ENCODE data around the gene PCK2. TPM values are rescaled to one million over a fixed set of nuclear protein-coding genes. Genes with fewer than 3 reads are reported as not detected.

The PCK2 gene
- total and polyA plus RNA-seq, 2 of the 13 experiments (the other 11 are each of a cell fraction or from before 2014, with no cell fraction given), result 129 to 272 TPM

DNA sequence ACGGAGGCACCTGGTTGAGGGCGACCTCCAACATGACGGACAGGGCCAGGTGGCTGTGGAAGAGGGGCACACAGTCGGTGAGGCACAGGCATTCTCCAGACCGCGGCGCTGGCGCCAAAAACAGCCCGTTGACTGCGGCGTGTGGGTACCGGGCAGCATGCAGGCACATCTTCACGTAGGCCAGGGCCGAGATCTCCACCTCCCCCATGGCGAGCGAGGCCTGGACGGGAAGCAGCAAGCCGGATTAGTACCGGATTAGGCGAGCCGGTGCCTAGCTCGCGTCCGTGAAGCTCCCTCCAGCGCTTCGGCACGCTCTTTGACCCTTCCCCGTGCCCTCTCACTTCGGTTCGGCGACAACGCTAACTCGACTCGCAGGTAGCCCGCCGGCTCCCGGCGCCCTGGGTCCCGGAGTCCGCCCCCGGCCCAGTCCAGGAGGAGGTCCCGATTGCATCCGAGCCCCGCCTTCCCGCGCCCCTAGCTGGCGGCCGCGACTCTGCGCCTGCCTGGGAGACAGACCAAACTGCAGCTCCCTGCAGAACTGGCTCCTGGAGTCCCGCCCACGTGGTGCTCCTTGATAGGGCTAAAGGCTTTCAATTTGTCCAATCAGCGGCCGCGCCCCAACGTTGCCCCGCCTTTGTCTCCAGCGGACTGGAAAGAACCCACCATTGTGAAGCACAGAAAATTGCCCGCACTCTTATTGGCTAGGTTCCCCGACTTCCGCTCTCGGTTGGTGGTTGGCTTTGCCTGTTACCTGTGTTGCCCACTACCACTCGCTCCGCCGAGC, 47.2 kb downstream of the PCK2 start, which contains the start of gene EMC9 (continued):
- TF ChIP-seq YY1 (IDR thresholded peaks at IDR 0.05; ENCODE audit: insufficient read depth, insufficient replicate concordance, low read depth, low read length), result peak; percentile 72
- TF ChIP-seq KDM2A (CRISPR knock-in tag; IDR thresholded peaks at IDR 0.05; ENCODE audit: borderline replicate concordance, low read depth), result peak; percentile 96
- TF ChIP-seq SRSF1 (optimal IDR thresholded peaks at IDR 0.05; ENCODE audit: low read depth, low read length), result peak; percentile 75
- no peak for TF ChIP-seq CCDC6 (CRISPR knock-in tag; IDR thresholded peaks at IDR 0.05)
- TF ChIP-seq RORA (CRISPR knock-in tag; IDR thresholded peaks at IDR 0.05), result no peak
- TF ChIP-seq, protein P1, sequence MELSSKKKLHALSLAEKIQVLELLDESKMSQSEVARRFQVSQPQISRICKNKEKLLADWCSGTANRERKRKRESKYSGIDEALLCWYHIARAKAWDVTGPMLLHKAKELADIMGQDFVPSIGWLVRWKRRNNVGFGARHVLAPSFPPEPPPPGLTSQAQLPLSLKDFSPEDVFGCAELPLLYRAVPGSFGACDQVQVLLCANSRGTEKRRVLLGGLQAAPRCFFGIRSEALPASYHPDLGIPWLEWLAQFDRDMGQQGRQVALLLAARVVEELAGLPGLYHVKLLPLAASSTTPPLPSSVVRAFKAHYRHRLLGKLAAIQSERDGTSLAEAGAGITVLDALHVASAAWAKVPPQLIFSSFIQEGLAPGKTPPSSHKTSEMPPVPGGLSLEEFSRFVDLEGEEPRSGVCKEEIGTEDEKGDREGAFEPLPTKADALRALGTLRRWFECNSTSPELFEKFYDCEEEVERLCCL (CRISPR knock-in tag; IDR thresholded peaks at IDR 0.05; ENCODE audit: borderline replicate concordance), result peak; percentile 96; the same call in 1 of the 2 replicates
- TF ChIP-seq CC2D1A (CRISPR knock-in tag; IDR thresholded peaks at IDR 0.05), result peak; percentile 91; the same call in 1 of the 2 replicates
- TF ChIP-seq NR2F2 (IDR thresholded peaks at IDR 0.05; ENCODE audit: borderline replicate concordance, low read depth), result no peak
- peak; percentile 70 for TF ChIP-seq HOXA3 (CRISPR knock-in tag; IDR thresholded peaks at IDR 0.05)
- TF ChIP-seq CEBPG (CRISPR knock-in tag; IDR thresholded peaks at IDR 0.05), result peak; percentile 47
- TF ChIP-seq CHCHD3 (CRISPR knock-in tag; IDR thresholded peaks at IDR 0.05), result 0 out of 2 replicates have a peak, but pooled peaks have one; percentile 92
- TF ChIP-seq PPARG (CRISPR knock-in tag; conservative IDR thresholded peaks at IDR 0.05), result peak; percentile 43; the same call in 1 of the 2 replicates
- TF ChIP-seq, protein P2, sequence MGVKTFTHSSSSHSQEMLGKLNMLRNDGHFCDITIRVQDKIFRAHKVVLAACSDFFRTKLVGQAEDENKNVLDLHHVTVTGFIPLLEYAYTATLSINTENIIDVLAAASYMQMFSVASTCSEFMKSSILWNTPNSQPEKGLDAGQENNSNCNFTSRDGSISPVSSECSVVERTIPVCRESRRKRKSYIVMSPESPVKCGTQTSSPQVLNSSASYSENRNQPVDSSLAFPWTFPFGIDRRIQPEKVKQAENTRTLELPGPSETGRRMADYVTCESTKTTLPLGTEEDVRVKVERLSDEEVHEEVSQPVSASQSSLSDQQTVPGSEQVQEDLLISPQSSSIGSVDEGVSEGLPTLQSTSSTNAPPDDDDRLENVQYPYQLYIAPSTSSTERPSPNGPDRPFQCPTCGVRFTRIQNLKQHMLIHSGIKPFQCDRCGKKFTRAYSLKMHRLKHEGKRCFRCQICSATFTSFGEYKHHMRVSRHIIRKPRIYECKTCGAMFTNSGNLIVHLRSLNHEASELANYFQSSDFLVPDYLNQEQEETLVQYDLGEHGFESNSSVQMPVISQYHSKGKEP (CRISPR knock-in tag; IDR thresholded peaks at IDR 0.05), result 0 out of 2 replicates have a peak, but pooled peaks have one; percentile 33
- no peak for TF ChIP-seq JARID2 (CRISPR knock-in tag; IDR thresholded peaks at IDR 0.05; ENCODE audit: insufficient replicate concordance)
- peak; percentile 77; the same call in 1 of the 2 replicates for TF ChIP-seq ZNF12 (CRISPR knock-in tag; IDR thresholded peaks at IDR 0.05)
- peak; percentile 84 for TF ChIP-seq THAP11 (CRISPR knock-in tag; IDR thresholded peaks at IDR 0.05)
- TF ChIP-seq POGZ (CRISPR knock-in tag; IDR thresholded peaks at IDR 0.05), result peak; percentile 80; the same call in 1 of the 2 replicates
- TF ChIP-seq, protein P3, sequence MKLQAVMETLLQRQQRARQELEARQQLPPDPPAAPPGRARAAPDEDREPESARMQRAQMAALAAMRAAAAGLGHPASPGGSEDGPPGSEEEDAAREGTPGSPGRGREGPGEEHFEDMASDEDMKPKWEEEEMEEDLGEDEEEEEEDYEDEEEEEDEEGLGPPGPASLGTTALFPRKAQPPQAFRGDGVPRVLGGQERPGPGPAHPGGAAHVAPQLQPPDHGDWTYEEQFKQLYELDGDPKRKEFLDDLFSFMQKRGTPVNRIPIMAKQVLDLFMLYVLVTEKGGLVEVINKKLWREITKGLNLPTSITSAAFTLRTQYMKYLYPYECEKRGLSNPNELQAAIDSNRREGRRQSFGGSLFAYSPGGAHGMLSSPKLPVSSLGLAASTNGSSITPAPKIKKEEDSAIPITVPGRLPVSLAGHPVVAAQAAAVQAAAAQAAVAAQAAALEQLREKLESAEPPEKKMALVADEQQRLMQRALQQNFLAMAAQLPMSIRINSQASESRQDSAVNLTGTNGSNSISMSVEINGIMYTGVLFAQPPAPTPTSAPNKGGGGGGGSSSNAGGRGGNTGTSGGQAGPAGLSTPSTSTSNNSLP (IDR thresholded peaks at IDR 0.05; ENCODE audit: low read depth, low read length), result no peak
- peak; percentile 90 for TF ChIP-seq GABPB1 (CRISPR knock-in tag; IDR thresholded peaks at IDR 0.05)
- TF ChIP-seq, protein P4, sequence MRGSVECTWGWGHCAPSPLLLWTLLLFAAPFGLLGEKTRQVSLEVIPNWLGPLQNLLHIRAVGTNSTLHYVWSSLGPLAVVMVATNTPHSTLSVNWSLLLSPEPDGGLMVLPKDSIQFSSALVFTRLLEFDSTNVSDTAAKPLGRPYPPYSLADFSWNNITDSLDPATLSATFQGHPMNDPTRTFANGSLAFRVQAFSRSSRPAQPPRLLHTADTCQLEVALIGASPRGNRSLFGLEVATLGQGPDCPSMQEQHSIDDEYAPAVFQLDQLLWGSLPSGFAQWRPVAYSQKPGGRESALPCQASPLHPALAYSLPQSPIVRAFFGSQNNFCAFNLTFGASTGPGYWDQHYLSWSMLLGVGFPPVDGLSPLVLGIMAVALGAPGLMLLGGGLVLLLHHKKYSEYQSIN (CRISPR knock-in tag; IDR thresholded peaks at IDR 0.05; ENCODE audit: borderline replicate concordance), result no peak
- peak; percentile 89 for TF ChIP-seq ZNF331 (CRISPR knock-in tag; IDR thresholded peaks at IDR 0.05)
- no peak for TF ChIP-seq ZNF224 (CRISPR knock-in tag; IDR thresholded peaks at IDR 0.05)
- peak; percentile 84 for TF ChIP-seq ELF3 (CRISPR knock-in tag; IDR thresholded peaks at IDR 0.05)
